ENCODE data around the gene MED13L.

The MED13L gene

DNA sequence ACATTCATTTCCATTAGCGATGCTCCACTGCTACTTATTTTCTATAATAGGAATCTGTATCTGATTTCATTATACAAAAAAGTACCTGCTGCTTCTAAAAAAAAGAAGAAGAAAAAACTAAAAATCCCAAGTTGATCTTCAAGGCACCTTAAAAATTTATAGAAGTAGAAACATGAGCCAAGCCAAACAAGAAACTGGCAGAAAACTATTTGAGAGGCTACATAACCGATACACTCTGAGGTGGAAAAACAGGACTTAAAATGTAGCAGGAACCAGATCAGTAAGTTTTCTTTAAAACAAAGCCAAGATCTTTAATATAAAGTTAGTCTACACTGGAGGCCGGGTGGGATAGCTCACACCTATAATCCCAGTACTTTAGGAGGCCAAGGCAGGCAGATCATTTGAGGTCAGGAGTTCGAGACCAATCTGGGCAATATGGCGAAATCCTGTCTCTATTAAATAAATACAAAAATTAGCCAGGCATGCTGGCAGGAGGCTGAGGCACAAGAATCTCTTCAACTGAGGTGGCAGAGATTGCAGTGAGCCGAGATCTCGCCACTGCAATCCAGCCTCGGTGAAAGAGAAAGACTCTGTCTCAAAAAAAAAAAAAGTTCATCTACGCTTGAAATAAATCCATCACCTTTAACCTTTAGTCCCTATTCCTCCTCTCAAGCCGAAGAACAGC is 278.6 kb downstream of the MED13L start:
- Histone ChIP-seq H3K9me3 (ENCODE audit: control insufficient read depth in 1 of 2, low read length in 2 of 2) (no peaks in the 10 kb centered on the region), H3K27ac (ENCODE audit: low read length) (no peak overlapping the region)

DNA sequence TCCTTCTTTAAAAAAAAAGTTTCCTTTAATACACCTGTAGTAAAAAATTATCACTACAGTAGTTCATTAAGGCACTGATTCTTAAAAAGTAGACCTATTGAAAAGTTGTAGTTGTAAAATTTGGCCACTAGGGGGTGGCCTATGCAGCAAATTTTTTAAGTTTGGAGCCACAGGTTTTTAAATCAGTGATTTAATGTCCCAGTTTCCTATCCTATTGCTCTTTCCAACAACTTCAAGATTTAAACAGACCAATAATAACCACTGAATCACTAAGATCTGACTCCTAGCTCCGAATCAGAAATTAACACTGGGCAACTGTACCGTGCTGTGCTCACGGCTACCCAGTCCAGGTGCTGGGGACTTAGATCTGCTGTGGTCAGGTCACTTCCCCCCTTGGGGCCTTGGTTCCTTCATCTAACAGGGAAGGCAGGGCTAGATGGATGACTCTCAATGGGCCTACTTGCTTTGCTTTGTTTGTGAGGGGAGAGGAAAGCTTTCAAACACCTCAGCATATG is 279.3 kb downstream of the MED13L start:
- H3K36me3 ChIP-seq (ENCODE audit: control insufficient read depth in 1 of 2, insufficient read depth in 2 of 2, low read length in 2 of 2) = peaks cover 28 to 49% of the 10 kb centered on the region in 2 donors
- H3K27me3 ChIP-seq (ENCODE audit: low read depth, low read length) = no peaks in the 10 kb centered on the region
- no peaks in the 10 kb centered on the region for H3K9me3 ChIP-seq (ENCODE audit: control insufficient read depth in 1 of 2, low read length in 2 of 2)
- H3K4me1 ChIP-seq (ENCODE audit: control insufficient read depth in 1 of 2, insufficient read depth in 2 of 2, low read length in 2 of 2) = peaks cover 0 to 17% of the 10 kb centered on the region in 2 donors
- H3K27ac ChIP-seq (ENCODE audit: low read length) = no peak overlapping the region
- H3K4me3 ChIP-seq (ENCODE audit: low read depth in 1 of 2, low read length in 2 of 2) = no peak overlapping the region

More for the DNA sequence above, 278.6 kb downstream of the MED13L start:
- H3K4me1 ChIP-seq (ENCODE audit: control insufficient read depth in 1 of 2, insufficient read depth in 2 of 2, low read length in 2 of 2) = peaks cover 0 to 17% of the 10 kb centered on the region in 2 donors
- no peaks in the 10 kb centered on the region for H3K27me3 ChIP-seq (ENCODE audit: low read depth, low read length)
- H3K36me3 ChIP-seq (ENCODE audit: control insufficient read depth in 1 of 2, insufficient read depth in 2 of 2, low read length in 2 of 2) = peaks cover 22 to 45% of the 10 kb centered on the region in 2 donors
- H3K4me3 ChIP-seq (ENCODE audit: low read depth in 1 of 2, low read length in 2 of 2) = no peak overlapping the region

DNA sequence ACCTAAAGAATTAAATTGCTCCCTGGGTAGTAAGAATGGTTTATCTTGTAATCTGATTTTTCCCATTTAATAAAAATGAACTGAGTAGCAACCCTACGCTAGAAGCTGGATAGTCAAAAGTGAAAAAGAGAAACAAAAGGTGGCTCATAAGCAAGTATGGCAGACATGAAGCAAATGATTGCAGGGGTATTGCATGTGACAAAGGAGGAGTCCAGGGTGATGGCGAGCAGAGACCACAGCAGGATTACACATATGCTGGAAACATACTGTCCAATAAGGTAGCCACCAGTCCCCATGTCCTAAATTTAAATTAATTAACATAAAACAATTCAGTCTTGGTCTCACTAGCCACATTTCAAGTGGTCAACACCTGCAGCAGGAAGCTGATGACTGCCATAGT is 283.8 kb downstream of the MED13L start:
- Histone ChIP-seq H3K27me3 (ENCODE audit: low read depth, low read length) (no peaks in the 10 kb centered on the region), H3K4me1 (ENCODE audit: control insufficient read depth in 1 of 2, insufficient read depth in 2 of 2, low read length in 2 of 2) (peaks cover 0 to 7% of the 10 kb centered on the region in 2 donors), H3K9me3 (ENCODE audit: control insufficient read depth in 1 of 2, low read length in 2 of 2) (no peaks in the 10 kb centered on the region), H3K36me3 (ENCODE audit: control insufficient read depth in 1 of 2, insufficient read depth in 2 of 2, low read length in 2 of 2) (peaks cover 43 to 63% of the 10 kb centered on the region in 2 donors), H3K4me3 (ENCODE audit: low read depth in 1 of 2, low read length in 2 of 2) (no peak overlapping the region), H3K27ac (ENCODE audit: low read length) (no peak overlapping the region)

DNA sequence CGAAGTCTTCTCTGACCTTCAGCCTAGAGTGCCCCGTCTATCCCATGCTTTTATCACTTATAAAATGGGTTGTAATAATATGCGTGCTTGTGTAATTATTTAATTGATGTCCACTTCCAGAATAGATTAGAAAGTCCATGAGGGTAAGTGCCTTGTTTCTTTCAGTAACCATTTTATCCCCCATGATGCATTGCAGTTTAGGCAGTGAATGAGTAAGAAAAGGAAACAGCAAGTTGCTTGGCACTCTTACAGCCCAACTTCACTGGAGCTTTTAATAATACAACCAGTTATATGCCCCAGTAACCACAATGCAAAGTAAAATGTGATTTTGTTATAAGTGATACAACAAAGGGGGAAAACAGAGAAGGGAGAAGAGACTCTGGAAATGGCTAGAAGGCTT is 287.3 kb downstream of the MED13L start:
- no peaks in the 10 kb centered on the region for H3K27me3 ChIP-seq (ENCODE audit: low read depth, low read length)
- no peaks in the 10 kb centered on the region for H3K4me1 ChIP-seq (ENCODE audit: control insufficient read depth in 1 of 2, insufficient read depth in 2 of 2, low read length in 2 of 2)
- H3K36me3 ChIP-seq (ENCODE audit: control insufficient read depth in 1 of 2, insufficient read depth in 2 of 2, low read length in 2 of 2) = peaks cover 33 to 44% of the 10 kb centered on the region in 2 donors
- H3K4me3 ChIP-seq (ENCODE audit: low read depth in 1 of 2, low read length in 2 of 2) = no peak overlapping the region
- no peak overlapping the region for H3K27ac ChIP-seq (ENCODE audit: low read length)
- H3K9me3 ChIP-seq (ENCODE audit: control insufficient read depth in 1 of 2, low read length in 2 of 2) = no peaks in the 10 kb centered on the region

DNA sequence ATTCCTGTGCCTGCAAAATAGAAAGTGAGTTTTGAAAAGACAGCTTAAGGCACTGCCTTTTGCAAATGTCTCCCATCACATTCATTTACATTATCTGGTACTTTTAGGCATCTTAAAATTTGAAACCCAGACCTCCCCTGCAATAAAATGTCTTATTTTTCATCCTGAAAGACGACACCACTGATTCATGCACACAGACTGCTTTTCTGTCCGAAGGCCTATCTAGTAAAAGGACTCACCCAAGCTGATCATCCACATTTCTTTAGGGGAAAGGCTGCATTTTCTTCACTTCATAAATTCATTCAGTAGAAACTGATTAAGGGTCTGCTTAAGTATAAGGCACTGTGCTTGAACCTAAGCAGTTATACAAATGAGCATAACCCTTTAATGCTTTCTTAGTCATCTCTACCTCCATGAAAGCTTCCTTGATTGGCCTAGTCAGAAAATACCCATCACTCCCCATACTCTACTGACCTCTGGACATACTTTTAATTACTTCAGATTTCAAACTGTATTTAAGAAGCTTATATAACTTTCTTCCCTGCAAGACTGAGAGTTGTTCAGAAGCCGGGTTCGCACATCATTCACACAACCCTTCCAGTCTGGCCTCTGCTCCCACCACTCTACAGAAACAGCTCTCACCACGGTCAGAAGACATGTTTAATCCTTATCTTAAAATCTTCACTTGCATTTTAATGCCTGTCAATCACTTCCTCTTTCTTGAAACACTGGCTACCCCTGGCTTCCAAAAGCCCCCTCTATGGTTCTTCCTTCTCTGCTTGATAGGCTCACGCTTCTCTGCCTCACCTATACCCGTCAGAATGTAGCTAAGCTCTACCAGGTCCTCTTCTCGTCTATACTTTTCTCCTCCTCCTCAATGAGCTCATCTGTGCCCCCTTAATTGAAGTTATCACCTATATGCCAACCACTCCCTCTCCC is 288.6 kb downstream of the MED13L start:
- Histone ChIP-seq H3K4me3 (ENCODE audit: low read depth in 1 of 2, low read length in 2 of 2) (no peak overlapping the region), H3K9me3 (ENCODE audit: control insufficient read depth in 1 of 2, low read length in 2 of 2) (no peaks in the 10 kb centered on the region), H3K27ac (ENCODE audit: low read length) (no peak overlapping the region), H3K27me3 (ENCODE audit: low read depth, low read length) (no peaks in the 10 kb centered on the region), H3K36me3 (ENCODE audit: control insufficient read depth in 1 of 2, insufficient read depth in 2 of 2, low read length in 2 of 2) (peaks cover 21 to 36% of the 10 kb centered on the region in 2 donors), H3K4me1 (ENCODE audit: control insufficient read depth in 1 of 2, insufficient read depth in 2 of 2, low read length in 2 of 2) (no peaks in the 10 kb centered on the region)

DNA sequence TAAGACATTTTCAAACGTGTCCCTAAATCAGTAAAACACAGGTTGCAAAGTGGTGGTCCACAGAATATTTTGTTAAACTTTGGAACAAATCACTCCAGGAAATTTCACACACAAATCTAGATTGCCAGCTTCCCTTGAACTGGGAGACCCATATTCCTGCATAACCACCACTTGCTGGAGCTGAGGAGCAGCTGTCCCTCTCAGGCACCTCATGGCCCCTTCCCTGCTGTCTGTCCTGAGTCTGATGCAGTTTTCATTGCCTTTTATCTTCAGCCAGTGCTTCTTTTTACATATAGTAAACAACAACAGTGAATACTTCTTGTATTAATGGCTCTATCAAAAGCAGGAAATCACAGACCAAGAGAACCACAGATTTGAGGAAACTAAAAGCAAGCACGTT is 289.3 kb downstream of the MED13L start:
- Histone ChIP-seq H3K27me3 (ENCODE audit: low read depth, low read length) (no peaks in the 10 kb centered on the region), H3K27ac (ENCODE audit: low read length) (no peak overlapping the region), H3K36me3 (ENCODE audit: control insufficient read depth in 1 of 2, insufficient read depth in 2 of 2, low read length in 2 of 2) (peaks cover 19 to 37% of the 10 kb centered on the region in 2 donors), H3K9me3 (ENCODE audit: control insufficient read depth in 1 of 2, low read length in 2 of 2) (no peaks in the 10 kb centered on the region), H3K4me3 (ENCODE audit: low read depth in 1 of 2, low read length in 2 of 2) (no peak overlapping the region), H3K4me1 (ENCODE audit: control insufficient read depth in 1 of 2, insufficient read depth in 2 of 2, low read length in 2 of 2) (no peaks in the 10 kb centered on the region)

DNA sequence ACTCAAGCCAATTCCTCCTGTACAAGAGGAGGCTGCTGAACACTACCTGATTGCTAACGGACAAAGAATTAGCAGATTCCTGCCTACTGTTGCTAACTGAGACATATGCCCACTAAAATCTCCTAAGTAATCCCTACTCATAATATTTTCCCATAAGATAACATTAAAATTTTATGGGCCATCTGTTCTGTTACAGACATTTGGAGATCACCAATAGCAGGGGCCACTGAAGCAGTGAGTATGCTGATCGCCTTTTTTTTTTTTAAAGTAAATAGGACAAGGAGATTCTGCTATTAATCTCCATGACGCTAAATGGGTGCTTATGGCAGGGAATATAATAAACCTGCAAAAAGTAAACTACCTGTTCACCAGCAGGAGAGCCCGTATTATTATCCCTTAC is 292.9 kb downstream of the MED13L start:
- Histone ChIP-seq H3K27me3 (ENCODE audit: low read depth, low read length) (no peaks in the 10 kb centered on the region), H3K36me3 (ENCODE audit: control insufficient read depth in 1 of 2, insufficient read depth in 2 of 2, low read length in 2 of 2) (peaks cover 32 to 38% of the 10 kb centered on the region in 2 donors), H3K4me3 (ENCODE audit: low read depth in 1 of 2, low read length in 2 of 2) (no peak overlapping the region), H3K4me1 (ENCODE audit: control insufficient read depth in 1 of 2, insufficient read depth in 2 of 2, low read length in 2 of 2) (peaks cover 0 to 3% of the 10 kb centered on the region in 2 donors), H3K9me3 (ENCODE audit: control insufficient read depth in 1 of 2, low read length in 2 of 2) (no peaks in the 10 kb centered on the region), H3K27ac (ENCODE audit: low read length) (no peak overlapping the region)

DNA sequence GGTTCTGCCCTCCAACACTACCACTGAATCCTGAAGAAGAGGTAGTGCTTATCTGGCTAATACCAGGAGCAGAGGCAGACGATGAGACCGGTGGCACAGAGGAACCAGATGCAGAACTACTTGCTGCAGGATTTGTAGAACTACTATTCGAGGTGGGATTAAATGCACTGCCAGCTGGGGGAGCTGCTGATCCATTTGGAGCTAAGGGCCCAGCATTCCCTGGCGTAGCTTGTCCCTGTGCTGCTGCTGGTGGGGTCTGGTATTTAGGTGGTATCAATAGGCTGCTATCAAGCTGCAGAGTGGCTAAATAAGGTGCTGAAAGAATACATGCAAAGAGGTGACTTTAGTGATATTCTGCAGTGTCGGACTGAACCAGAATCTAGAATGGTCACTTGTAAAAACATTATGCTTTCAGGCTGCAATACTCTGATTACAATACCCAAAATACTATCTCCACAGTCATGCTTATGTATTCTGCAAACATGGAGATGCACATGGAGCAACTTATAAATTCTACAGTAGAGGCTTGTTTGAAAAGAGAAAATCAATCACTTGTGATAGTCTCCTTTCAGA is 294.2 kb downstream of the MED13L start:
- Histone ChIP-seq H3K27me3 (ENCODE audit: low read depth, low read length) (no peaks in the 10 kb centered on the region), H3K4me1 (ENCODE audit: control insufficient read depth in 1 of 2, insufficient read depth in 2 of 2, low read length in 2 of 2) (peaks cover 0 to 11% of the 10 kb centered on the region in 2 donors), H3K9me3 (ENCODE audit: control insufficient read depth in 1 of 2, low read length in 2 of 2) (no peaks in the 10 kb centered on the region), H3K27ac (ENCODE audit: low read length) (no peak overlapping the region), H3K4me3 (ENCODE audit: low read depth in 1 of 2, low read length in 2 of 2) (no peak overlapping the region), H3K36me3 (ENCODE audit: control insufficient read depth in 1 of 2, insufficient read depth in 2 of 2, low read length in 2 of 2) (peaks cover 35 to 40% of the 10 kb centered on the region in 2 donors)

DNA sequence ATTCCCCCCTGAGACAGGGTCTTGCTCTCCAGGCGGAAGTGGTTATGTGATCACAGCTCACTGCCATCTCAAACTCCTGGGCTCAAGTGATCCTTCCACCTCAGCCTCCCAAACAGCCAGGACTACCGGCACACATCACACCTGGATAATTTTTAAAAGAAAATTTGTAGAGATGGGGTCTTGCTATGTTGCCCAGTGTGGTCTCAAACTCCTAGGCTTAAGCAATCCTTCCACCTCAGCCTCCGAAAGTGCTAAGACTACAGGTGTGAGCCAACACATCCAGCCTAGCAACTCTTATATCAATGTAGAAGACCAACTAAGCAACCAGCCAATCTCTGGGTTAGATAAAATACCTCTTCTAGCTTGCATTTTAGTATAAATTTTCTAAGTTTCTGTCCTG is 297.2 kb downstream of the MED13L start:
- Histone ChIP-seq H3K4me3 (ENCODE audit: low read depth in 1 of 2, low read length in 2 of 2) (no peak overlapping the region), H3K27me3 (ENCODE audit: low read depth, low read length) (no peaks in the 10 kb centered on the region), H3K4me1 (ENCODE audit: control insufficient read depth in 1 of 2, insufficient read depth in 2 of 2, low read length in 2 of 2) (peaks cover 0 to 11% of the 10 kb centered on the region in 2 donors), H3K27ac (ENCODE audit: low read length) (no peak overlapping the region), H3K9me3 (ENCODE audit: control insufficient read depth in 1 of 2, low read length in 2 of 2) (no peaks in the 10 kb centered on the region), H3K36me3 (ENCODE audit: control insufficient read depth in 1 of 2, insufficient read depth in 2 of 2, low read length in 2 of 2) (peaks cover 38 to 44% of the 10 kb centered on the region in 2 donors)

DNA sequence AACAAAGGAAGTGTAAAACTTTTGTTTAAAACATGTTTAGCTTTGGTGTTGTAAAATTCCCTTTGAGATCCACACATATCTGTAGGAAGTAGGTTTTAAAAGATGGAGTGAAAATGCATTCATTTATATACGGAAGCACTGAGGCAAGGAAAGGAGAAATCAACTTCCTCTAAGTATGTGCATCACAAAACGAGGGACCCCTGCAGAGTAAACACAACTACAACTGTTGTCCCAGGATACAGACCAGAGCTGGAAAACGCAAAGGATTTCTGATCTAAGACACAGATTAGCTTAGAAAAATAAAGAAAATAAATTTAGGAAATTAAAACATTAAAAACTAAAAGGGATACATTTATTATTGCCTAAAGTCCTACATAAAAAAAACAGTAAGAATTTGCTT is 297.6 kb downstream of the MED13L start:
- Histone ChIP-seq H3K4me3 (ENCODE audit: low read depth in 1 of 2, low read length in 2 of 2) (no peak overlapping the region), H3K9me3 (ENCODE audit: control insufficient read depth in 1 of 2, low read length in 2 of 2) (no peaks in the 10 kb centered on the region), H3K36me3 (ENCODE audit: control insufficient read depth in 1 of 2, insufficient read depth in 2 of 2, low read length in 2 of 2) (peaks cover 42 to 49% of the 10 kb centered on the region in 2 donors), H3K27ac (ENCODE audit: low read length) (no peak overlapping the region), H3K27me3 (ENCODE audit: low read depth, low read length) (no peaks in the 10 kb centered on the region), H3K4me1 (ENCODE audit: control insufficient read depth in 1 of 2, insufficient read depth in 2 of 2, low read length in 2 of 2) (peaks cover 0 to 11% of the 10 kb centered on the region in 2 donors)

DNA sequence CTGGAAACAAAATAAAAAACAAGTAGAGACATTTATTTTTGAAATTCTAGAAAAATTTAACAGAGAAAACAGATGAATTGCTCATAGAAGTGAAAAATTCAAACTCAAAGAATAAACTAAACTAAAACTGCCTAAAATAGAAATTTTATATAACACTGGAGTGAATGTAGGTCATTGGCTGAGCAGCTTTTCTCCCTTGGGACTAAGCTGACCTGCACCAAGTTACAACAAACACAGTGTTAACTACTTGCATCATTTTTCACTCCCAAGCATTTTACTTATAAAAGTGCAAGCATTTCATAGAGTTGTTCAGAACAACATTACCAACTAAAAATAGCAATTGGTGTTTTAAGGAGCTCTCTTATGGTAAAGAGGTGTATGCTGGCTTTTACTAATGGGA is 298.1 kb downstream of the MED13L start:
- H3K36me3 ChIP-seq (ENCODE audit: control insufficient read depth in 1 of 2, insufficient read depth in 2 of 2, low read length in 2 of 2) = peaks cover 44 to 52% of the 10 kb centered on the region in 2 donors
- H3K9me3 ChIP-seq (ENCODE audit: control insufficient read depth in 1 of 2, low read length in 2 of 2) = no peaks in the 10 kb centered on the region
- H3K4me3 ChIP-seq (ENCODE audit: low read depth in 1 of 2, low read length in 2 of 2) = no peak overlapping the region
- H3K27me3 ChIP-seq (ENCODE audit: low read depth, low read length) = no peaks in the 10 kb centered on the region
- no peak overlapping the region for H3K27ac ChIP-seq (ENCODE audit: low read length)
- H3K4me1 ChIP-seq (ENCODE audit: control insufficient read depth in 1 of 2, insufficient read depth in 2 of 2, low read length in 2 of 2) = peaks cover 0 to 11% of the 10 kb centered on the region in 2 donors

All from muscle layer of duodenum (tissue), 2 donors.